ENCODE data around the gene MYOM1. TPM values are rescaled to one million over a fixed set of nuclear protein-coding genes. Genes with fewer than 3 reads are reported as not detected.

The MYOM1 gene
- total RNA-seq, 1 donor from 2014 or later = 0.57 TPM

DNA sequence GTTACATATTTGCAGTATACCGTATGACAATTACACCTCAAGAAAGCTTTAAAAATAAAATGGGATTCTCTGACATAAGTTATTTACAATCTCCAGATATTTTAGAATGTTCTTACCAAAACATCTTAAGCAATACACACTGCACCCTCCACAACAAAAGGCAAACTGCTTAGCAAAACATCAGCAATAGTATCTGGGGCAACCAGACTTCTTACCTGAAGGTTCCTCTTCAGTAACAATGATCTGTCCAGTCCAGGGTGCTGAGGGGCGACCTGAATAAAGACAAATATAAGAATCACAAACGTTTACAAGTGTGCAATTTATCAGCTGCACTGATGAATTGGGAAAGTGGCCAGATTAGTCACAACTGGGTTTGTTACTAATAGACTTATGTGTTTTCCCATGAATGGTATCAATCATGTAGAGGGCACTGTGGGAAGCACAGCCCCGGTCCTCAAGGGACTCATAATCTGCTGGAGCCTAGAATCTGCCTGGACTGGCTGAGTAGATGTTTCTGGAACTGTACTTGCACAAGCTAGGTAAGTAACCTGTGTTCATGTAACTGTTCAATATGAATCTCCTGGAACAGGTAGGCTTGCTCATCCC, 70.7 kb downstream of the MYOM1 start:
- H3K27me3 Mint-ChIP-seq (ENCODE audit: low read depth, unreplicated experiment) = peaks cover 6% of the 10 kb centered on the region
- peaks cover 3% of the 10 kb centered on the region for H3K27me3 ChIP-seq (ENCODE audit: insufficient read depth, low read length)
- no peak overlapping the region for H3K4me3 ChIP-seq (ENCODE audit: insufficient read depth, low read depth, low read length)
- H3K9me3 Mint-ChIP-seq (ENCODE audit: unreplicated experiment) = no peaks in the 10 kb centered on the region
- no peaks in the 10 kb centered on the region for H3K4me1 ChIP-seq (ENCODE audit: insufficient read depth, low read length)
- H3K27ac Mint-ChIP-seq (ENCODE audit: unreplicated experiment) = no peak overlapping the region
- DNase-seq (ENCODE audit: low read depth) (peak; percentile 2), FAIRE-seq (no peak)
- no peak overlapping the region for H2AFZ ChIP-seq (ENCODE audit: low read depth, low read length)
- H3K4me3 Mint-ChIP-seq (ENCODE audit: unreplicated experiment) = no peak overlapping the region
- H3K9me3 ChIP-seq (ENCODE audit: insufficient read depth, low read depth, low read length) = no peaks in the 10 kb centered on the region
- H3K27ac ChIP-seq (ENCODE audit: low read depth, low read length) = no peak overlapping the region
- TF ChIP-seq, protein P1, sequence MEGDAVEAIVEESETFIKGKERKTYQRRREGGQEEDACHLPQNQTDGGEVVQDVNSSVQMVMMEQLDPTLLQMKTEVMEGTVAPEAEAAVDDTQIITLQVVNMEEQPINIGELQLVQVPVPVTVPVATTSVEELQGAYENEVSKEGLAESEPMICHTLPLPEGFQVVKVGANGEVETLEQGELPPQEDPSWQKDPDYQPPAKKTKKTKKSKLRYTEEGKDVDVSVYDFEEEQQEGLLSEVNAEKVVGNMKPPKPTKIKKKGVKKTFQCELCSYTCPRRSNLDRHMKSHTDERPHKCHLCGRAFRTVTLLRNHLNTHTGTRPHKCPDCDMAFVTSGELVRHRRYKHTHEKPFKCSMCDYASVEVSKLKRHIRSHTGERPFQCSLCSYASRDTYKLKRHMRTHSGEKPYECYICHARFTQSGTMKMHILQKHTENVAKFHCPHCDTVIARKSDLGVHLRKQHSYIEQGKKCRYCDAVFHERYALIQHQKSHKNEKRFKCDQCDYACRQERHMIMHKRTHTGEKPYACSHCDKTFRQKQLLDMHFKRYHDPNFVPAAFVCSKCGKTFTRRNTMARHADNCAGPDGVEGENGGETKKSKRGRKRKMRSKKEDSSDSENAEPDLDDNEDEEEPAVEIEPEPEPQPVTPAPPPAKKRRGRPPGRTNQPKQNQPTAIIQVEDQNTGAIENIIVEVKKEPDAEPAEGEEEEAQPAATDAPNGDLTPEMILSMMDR (IDR thresholded peaks at IDR 0.05; ENCODE audit: insufficient read depth, low read depth, low read length) = no peak
- TF ChIP-seq EZH2 (IDR thresholded peaks at IDR 0.05; ENCODE audit: insufficient read depth, low read length) = no peak
- no peak overlapping the region for H3K4me2 ChIP-seq (ENCODE audit: low read length)
- no peaks in the 10 kb centered on the region for H3K36me3 ChIP-seq (ENCODE audit: insufficient read depth, low read length)
- H3K4me1 Mint-ChIP-seq (ENCODE audit: low read depth, unreplicated experiment) = no peaks in the 10 kb centered on the region
- H4K20me1 ChIP-seq (ENCODE audit: insufficient read depth, low read length) = no peaks in the 10 kb centered on the region
- H3K36me3 Mint-ChIP-seq (ENCODE audit: low read depth, unreplicated experiment) = no peaks in the 10 kb centered on the region
- no peak overlapping the region for H3K9ac ChIP-seq (ENCODE audit: low read length)
- no peaks in the 10 kb centered on the region for H3K79me2 ChIP-seq (ENCODE audit: insufficient read depth, low read length)

GRCh38 chr18:3147935-3148554, 71.7 kb downstream of the MYOM1 start:
- Histone ChIP-seq H3K4me3 (ENCODE audit: insufficient read depth, low read depth, low read length) (no peak overlapping the region), H3K4me2 (ENCODE audit: low read length) (no peak overlapping the region), H2AFZ (ENCODE audit: low read depth, low read length) (no peak overlapping the region), H3K79me2 (ENCODE audit: insufficient read depth, low read length) (no peaks in the 10 kb centered on the region), H3K27ac (ENCODE audit: low read depth, low read length) (no peak overlapping the region), H3K9ac (ENCODE audit: low read length) (no peak overlapping the region), H4K20me1 (ENCODE audit: insufficient read depth, low read length) (no peaks in the 10 kb centered on the region), H3K4me1 (ENCODE audit: insufficient read depth, low read length) (no peaks in the 10 kb centered on the region), H3K9me3 (ENCODE audit: insufficient read depth, low read depth, low read length) (peaks cover 3% of the 10 kb centered on the region), H3K27me3 (ENCODE audit: insufficient read depth, low read length) (peaks cover 3% of the 10 kb centered on the region), H3K36me3 (ENCODE audit: insufficient read depth, low read length) (no peaks in the 10 kb centered on the region)
- DNase-seq (ENCODE audit: low read depth) = no peak
- H3K4me1 Mint-ChIP-seq (ENCODE audit: low read depth, unreplicated experiment) = no peaks in the 10 kb centered on the region
- no peak overlapping the region for H3K4me3 Mint-ChIP-seq (ENCODE audit: unreplicated experiment)
- no peaks in the 10 kb centered on the region for H3K36me3 Mint-ChIP-seq (ENCODE audit: low read depth, unreplicated experiment)
- H3K27me3 Mint-ChIP-seq (ENCODE audit: low read depth, unreplicated experiment) = peaks cover 6% of the 10 kb centered on the region
- TF ChIP-seq, protein P1 (IDR thresholded peaks at IDR 0.05; ENCODE audit: insufficient read depth, low read depth, low read length) = no peak
- no peak for TF ChIP-seq EZH2 (IDR thresholded peaks at IDR 0.05; ENCODE audit: insufficient read depth, low read length)
- FAIRE-seq = no peak
- no peak overlapping the region for H3K27ac Mint-ChIP-seq (ENCODE audit: unreplicated experiment)
- no peaks in the 10 kb centered on the region for H3K9me3 Mint-ChIP-seq (ENCODE audit: unreplicated experiment)

Measured in astrocyte (in vitro differentiated cells and primary cell).